NCI-H1105 (cell line): Measurements from ENCODE around the gene MITF.
"Not testable (repeated sequence)": the region's sequence is repeated elsewhere in the genome, so short reads cannot be mapped to it uniquely, and the experiment has no call there.

Source experiments
- DNase-seq: peaks from one replicate; lab custom pipeline; 2025; lab: John Stamatoyannopoulos, UW

The MITF gene

DNA sequence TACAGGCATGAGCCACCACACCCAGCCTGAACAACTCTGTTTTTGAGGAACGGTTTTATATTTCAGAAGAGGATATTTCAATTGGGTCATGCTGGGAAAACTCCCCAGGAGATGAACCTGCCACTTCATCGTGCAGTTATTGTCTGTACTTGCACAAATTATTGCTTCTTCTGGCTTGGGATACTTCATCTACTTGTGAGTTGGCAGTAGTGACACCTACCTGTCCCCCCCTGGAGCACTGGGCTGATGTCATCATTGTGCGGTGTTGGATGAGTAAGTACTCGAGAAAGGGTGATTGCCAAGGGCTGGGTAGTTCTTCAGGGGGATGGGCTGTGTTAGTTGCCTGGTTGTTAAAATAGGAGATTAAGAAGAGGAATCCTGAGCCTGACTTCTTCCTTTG, 175.1 kb downstream of the MITF start:
- no peak for DNase-seq

DNA sequence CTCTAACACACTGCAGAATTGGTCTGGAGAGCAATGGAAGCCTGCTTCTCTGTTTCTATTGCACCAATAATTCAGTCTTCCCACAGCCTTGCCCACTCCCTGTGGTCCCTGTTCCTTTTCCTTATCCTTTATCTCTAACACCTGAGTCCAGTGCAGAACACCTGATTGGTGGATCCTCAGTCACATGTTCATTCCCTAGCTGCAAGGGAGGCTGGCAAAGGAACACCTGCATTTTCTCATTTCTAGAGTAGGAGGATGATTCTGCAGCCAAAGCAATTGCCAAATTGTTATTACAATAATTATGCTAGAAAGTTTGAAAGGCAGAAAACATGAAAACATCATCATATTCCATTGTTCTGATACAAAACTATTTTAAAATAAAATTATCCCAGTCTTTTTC, 176.5 kb downstream of the MITF start:
- DNase-seq, result no peak

DNA sequence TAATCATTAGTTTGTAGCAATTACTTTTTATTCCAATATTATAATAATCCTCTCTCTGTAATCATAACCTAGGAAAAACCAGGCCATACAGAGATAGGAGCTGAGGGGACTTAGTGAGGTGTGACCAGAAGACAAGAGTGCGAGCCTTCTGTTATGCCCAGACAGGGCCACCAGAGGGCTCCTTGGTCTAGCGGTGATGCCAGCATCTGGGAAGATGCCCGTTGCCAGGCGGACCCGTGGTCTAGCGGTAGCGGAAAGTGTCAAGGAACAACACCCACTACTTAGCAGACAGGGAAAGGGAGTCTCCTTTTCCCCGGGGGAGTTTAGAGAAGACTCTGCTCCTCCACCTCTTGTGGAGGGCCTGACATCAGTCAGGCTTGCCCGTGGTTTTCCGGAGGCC, 180.7 kb downstream of the MITF start:
- not testable (repeated sequence) for DNase-seq

DNA sequence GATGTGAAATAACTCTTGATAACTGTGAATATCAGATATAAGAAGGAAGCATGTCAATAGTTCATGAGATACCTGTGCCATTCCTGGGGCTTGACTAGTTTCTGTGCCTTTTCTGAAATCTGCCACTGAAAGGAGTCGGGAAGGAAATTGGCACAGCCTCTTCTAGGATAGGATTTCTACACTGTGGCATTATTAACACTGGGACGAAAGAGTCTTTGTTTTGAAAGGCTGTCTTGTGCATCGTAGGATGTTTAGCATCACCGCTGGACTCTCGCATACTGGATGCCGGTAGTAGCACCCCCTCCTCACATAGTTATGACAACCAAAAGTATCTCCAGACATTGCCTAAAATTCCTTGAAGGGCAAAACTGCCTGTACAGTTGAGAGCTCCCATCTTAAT, 182.4 kb downstream of the MITF start:
- no peak for DNase-seq

DNA sequence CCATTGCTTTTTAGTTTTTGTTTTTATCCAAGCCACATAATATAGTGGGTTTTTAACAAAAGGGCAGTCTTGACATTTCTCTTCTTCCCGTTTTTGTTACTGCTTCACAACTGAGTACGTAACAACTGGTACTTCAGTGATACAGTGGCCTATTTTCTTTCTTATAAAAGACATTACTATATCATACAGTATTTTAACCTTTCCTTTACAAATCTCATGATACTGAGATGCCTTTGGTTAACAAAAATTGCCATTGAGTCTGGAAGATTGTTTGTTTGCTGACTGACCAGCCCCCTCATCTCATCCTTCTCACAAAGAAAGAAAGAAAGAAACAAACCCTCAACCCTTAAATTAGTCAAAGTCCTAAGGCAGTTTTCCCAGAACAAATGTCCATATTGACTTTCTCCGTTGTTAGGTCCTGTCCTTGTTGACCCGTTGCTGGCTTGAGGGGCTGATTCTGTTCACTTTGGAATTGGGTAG, 183.3 kb downstream of the MITF start:
- no peak for DNase-seq

DNA sequence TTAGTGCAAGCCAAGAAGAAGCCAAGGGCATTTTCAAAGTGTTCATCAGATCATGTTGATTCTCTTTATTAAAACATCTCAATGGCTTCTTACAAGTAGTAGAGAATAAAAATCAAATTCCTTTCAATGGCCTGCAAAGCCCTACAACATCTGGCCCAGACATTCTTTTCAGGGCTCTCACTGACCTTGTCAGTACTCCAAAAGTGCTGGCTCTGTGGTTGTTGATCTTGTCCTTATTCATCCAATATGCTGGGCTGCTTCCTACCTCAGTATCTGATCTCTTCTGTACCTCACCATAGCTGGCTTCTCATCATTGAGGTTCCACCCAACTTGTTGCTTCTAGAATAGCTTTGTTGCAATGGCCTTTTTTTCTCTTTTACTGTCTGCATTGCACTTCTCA, 186.2 kb downstream of the MITF start:
- no peak for DNase-seq

DNA sequence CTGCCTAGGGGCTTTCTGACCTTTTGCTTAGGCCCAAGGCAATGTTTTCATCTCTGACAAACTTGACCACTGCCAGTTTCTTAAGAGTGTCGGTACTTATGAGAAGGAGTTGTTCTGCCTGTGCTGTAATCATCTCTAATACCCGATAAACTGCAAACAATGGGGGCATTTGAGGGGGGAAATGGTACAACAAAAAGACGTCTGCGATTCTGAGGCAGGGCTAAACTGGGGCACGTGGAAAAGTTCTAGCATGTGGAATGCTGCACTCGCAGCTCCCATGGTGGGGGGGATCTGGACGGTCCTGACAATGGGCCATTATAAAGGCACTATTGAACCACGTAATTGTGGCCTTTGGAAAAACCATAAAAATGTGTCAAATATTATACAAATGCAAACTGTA, 187.1 kb downstream of the MITF start:
- no peak for DNase-seq

DNA sequence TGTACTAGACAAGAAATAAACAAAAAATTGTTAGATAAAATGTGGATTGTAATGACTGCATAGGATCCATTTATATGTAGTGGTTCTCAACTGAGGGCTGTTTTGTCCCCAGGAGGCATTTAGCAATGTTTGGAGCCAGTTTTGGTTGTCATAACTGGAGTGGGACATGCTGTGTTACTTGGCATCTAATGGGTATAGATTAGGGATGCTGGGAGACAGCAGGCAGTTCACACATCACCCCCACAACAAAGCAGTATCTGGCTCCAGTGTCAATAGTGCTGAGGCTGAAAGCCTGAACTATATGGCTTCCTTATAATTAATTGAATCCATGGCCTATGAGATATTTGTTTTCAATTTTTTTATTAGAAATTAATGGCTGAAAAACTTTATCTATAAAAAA, 188.3 kb downstream of the MITF start:
- no peak for DNase-seq

DNA sequence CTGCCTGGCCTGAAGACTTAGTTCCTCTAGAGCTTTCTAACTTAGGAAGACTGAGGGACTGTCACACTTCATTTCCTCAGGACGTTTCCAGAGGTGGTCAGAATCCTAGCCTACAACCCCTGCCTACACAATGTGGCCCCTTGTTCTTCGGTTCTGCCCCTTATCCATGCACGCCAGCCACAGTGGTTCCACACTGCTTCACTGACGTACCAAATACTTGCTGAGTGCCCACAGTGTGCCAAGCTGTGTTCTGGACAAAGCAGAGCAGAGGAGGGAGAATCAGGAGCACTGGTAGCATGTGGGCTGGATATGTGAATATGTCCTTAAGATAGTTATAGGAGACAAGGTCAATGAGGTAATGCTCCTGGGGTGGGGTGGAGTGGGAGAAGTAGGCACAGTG, 189.8 kb downstream of the MITF start:
- no peak for DNase-seq

DNA sequence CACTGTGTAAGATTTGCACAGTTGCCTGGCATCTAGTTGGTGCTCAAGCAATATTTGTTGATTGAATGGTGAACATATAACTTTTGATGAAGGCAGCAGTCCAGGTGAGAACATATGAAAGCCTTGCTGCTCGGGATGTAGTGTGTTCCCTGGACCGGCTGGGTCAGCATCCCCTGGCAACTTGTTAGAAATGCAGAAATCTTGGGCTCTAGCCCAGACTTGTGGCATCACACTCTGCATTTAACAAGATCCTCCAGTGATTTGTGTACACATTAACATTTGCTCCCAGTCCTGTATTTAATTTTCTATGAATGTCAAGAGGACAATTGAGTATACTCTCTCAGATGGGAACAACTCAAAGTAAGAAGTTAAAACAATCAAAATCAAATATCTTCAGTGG, 191.3 kb downstream of the MITF start:
- DNase-seq, result no peak

DNA sequence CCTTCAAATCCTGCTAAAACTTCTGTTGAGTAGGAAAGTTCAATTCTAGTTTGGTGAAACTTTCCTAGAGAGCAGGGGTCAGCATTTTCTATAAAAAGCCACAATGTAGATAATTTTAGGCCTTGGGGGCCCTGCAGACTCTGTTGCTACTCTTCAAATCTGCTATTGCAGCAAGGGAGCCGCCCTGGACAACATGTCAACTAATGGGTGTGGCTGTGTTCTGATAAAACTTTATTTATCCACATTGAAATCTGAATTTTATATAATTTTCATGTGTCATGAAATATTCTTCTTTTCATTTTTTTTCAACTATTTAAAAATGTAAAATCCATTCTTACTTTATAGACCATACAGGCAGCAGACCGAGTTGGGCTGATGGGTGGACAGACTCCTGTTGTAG, 192.8 kb downstream of the MITF start:
- DNase-seq, result no peak

DNA sequence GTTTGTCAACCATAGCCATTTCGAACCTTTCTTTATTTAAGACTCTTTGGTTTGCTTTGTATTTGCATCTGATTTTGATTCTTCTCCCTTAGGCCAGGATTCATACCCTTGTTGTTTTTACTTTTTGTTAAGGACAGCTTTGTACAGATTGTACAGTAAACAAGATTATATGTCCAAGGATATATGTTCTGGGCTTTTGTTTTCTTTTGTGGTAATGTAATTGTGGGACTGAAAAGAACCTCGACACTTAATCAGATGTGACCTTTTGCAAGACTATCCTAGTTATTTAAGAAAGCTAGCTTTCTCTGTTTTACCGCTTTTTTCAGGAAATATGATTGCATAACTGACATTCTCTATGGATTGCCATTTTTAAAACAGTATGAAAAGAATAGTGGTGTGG, 193.2 kb downstream of the MITF start:
- DNase-seq, result no peak

DNA sequence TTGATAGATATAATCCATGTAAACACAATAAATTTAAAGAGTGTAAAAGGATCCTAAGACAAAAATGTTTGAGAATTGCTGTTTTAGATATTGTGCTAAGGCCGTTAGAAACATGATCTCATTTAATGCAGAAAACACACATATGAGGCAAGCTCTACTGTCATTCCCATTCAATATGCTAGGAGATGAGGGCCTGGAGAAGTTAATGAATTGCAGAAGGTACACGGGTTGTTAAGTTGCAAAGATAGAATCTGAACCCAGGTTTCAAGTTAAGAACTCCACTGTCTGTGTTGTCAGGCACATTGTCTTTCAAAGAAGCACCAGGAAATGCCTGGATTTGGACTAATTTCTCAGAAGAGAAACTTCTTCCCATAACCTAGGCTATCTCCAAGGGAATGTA, 195.1 kb downstream of the MITF start:
- DNase-seq, result no peak

DNA sequence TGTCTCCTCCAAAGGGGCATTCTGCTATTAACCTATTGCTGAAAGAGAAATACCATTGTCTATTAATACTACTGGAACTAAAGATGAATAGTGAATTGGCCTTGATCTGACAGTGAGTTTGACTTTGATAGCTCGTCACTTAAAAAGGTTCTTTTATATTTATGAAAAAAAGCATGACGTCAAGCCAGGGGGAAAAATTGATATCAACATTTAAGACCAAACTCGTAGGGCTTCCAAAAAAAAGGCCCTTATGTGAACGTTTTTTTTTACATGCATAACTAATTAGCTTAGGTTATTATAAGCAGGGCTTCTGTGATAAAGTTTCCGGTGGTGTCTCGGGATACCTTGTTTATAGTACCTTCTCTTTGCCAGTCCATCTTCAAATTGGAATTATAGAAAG, 197.0 kb downstream of the MITF start:
- no peak for DNase-seq

DNA sequence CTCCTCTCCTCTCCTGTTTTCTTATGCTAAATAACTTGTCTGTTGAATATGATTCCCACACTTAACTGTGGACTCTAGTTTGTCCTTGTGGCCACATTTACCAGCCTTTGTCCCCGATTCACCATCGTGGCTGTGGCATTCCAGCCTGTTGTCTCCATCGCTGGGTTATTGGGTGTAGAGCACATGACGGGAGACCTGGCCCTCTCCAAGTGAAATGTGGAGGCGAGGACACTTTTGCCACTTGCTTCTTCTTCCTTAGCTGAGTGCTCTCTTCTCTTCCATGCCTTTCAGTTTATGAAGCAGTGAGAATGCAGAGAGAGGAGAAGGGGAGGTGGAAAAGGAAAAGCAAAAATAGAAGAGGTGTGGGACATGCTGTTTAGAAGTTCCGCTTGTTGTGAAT, 198.8 kb downstream of the MITF start:
- DNase-seq, result no peak

DNA sequence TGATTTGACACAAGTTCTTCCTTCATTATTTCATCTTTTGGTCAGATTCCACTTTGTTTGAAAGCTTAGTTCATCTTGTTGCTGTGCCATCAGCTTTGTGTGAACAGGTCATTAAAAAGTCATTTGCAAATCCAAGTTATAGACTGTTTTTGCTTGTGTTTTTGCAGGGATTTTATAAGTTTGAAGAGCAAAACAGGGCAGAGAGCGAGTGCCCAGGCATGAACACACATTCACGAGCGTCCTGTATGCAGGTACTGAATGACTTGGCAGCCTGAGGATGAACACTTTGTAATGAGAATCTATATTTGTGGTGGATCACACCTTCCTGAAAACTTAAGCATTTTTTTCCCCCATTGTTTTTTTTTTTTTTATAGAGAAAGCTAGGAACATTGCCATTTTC, 199.7 kb downstream of the MITF start:
- no peak for DNase-seq

DNA sequence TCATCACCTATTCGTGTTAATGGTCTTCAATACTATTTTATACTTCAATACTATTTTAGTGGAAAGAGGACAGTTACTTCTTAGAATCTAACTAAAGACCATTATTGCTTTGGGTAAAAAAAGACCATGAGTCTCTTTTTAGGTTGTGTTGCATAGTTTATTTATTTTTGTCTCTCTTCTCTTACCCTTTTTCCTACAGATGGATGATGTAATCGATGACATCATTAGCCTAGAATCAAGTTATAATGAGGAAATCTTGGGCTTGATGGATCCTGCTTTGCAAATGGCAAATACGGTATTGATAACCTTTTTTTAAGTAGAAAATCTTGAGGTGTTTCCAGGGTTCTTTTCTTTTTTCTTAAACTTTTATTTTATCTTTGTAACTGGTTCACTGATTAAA, 201.8 kb downstream of the MITF start:
- DNase-seq, result no peak

DNA sequence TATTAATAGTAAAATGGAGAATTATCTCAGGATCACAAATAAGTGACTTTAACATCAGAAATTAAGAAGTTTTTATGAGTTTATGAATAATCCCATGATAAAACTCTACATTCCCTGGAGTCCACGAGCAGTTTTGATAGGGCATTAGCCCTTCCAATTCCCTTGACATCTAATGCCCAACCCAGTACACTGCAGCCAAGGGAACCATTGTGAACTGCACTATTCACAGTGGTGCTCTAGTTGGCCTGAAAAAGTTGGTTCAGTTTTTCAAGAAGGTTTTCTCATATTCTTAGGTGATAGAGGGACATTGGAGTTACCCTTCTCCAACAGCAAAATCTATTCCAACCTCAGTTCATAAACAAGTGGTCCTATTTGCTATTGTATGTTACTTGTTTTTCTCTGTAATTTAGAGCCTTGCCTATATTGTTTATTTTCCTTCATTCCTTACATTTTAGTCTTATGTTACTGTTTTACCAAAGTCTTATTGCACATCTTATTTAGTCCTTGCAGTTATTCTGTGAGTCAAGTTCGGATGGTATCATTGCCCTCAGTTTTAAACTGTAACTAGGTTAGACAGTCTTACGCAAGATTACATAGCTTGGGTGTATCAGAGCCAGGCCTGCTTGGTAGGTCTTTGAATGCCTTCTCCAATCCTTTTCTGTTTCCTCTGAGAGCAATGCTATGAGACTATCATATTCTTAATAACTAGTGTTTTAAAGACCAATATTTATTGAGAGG, 202.3 kb downstream of the MITF start:
- DNase-seq, result no peak

DNA sequence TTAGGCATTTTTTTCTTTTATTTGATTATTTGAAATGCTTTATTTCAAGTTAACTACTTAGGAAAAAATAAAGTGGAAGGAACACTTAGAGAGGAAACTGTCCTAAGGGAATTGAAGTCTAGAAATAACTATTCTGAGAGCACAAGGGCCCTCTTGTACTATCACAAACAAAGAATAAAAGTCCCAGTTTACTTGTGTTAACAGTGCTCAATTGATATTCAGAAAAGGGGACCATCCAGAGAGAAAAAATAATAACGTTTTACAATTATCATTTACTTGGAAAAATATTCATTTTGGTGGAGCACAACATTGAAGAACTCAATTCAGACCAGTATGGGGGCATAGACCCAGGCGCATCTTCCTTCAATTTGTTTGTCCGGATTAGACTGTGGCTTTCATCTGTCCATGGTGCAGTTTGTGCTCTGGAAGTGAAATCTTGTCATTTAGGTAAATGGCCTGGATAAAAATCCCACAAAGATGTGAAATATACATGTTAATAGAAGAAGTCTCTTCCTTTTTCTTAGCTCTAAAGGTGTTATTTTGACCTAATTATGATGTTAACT, 205.7 kb downstream of the MITF start:
- DNase-seq, result no peak

DNA sequence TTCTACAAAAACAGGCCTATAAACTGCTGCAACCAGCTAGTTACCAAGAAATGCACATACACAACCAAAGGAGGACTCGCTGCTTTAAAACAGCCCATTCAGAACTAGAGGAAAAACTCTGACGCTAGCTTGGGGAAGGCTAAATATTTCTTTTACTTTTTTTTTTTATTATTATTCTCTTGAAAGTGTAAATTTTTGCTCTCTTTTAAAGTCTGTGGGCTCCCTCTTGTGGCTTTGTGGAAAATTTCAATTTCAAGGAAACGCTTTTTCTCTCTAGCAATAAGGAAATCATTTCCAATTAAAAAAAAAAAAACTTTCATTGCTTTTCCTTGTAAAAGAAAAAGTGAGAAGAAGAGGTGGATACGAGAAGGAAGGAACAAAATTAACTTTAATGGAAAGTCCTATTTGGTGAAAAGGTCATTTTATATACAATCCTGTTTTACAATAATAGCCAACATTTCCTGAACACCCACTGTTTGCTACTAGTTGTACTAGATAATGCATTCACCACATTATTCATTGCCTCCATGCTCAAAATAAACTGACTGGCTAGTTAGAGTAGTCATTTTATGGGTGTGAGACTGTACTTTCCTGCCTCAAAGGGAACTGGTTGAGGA, 209.1 kb downstream of the MITF start:
- peak; percentile 8 for DNase-seq

DNA sequence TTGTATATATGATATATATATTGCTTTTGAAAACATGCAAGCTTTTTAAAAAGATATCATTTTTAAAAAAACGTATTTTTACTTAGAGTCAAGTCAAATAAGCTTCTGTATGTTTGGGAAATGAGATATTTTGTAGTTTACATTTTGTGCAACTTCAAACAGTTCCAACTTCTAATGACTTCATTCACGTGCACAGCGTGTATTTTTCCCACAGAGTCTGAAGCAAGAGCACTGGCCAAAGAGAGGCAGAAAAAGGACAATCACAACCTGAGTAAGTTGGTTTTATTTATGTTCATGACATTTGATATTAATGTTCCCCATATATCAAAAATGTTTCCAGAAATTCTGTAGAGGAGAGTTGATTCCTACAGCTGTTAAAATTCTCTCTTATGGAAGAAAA, 212.4 kb downstream of the MITF start:
- no peak for DNase-seq

DNA sequence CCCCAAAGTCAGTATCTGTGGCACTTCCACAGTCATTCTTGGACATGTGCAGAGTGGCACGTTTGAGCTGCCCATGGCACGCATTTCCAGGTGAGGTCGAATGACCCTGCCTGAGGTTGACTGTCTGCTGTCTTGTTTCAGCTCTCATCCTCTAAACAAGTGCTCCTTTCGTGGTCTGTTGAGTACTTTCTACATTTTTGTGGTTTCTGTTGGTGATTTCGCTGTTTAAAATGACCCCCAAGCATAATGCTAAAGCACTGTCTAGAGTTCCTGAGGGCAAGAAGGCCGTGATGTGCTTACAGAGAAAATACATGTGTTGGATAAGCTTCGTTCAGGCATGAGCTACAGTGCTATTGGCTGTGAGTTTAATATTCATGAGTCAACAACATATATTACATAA, 220.3 kb downstream of the MITF start:
- DNase-seq, result no peak

DNA sequence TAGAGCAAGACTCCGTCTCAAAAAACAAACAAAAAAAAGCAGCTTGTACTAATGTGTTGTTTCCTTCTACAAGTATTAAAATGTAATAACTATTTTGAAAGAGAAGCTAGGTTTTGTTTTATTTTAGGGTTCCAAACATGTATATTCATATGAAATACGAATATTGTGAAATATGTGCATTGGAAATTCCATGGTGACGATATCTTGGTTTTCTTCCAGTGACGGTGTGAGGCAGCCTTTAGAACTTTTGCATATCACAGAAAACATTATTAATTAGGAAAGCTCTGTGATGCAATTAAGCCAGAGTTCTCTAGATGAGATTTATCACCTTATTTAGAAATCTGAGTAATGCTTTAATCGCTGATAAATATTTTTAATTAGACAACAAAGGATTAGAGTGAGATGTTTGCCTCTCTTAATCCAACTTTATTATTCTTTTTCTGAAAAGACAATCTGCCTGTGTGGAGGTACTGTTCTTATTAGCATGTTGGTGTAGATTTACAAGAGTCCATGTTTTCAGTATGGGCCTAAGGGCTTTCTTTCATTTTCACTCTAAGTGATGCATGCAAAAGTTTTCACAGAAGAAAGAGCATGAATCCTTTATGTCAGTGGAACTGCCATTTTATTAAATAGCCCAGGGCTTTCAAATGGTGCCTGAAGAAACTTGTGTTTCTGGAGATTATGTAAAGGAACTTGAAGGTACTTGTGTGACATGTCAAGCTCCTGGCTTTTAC, 222.6 kb downstream of the MITF start:
- DNase-seq, result no peak
